ENCODE data around the gene OR4D2.
A peak's percentile ranks its signal among the peaks of the same experiment; 100 is the strongest.

DNA sequence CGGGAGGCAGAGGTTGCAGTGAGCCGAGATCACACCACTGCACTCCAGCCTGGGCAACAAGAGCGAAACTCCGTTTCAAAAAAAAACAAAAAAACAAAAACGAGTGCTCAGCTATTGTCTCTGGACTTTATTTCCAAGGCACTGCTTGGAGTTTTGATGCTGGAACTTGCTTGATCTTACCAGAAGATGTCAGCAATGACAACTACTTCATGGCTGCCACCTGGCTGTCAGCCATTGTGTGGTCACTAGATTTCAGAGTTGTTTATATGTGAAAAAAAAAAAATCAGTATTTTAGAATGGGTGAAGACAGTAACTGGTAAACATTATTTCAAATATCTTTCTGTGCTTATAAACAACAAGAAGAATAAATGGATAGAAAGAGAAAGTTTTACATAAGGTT lies 44.9 kb upstream of the OR4D2 start:
- TF ChIP-seq CTCF (IDR thresholded peaks at IDR 0.05) (peak; percentile 56), EZH2phosphoT487 (IDR thresholded peaks at IDR 0.05) (no peak)

Data from neural progenitor cell (in vitro differentiated cells).